ENCODE data around the gene MRPL43. TPM values are rescaled to one million over a fixed set of nuclear protein-coding genes. Genes with fewer than 3 reads are reported as not detected.
"Not testable (repeated sequence)": the region's sequence is repeated elsewhere in the genome, so short reads cannot be mapped to it uniquely, and the experiment has no call there.

The MRPL43 gene
- 63.7 and 69.4 TPM in 2 replicates for total RNA-seq (2014; rRNA removed; shearing (Covaris generic))

- Histone ChIP-seq H3K27ac (no peak within 1 kb of the TSS), H3K27me3 (replicated peaks) (no peaks in the 10 kb centered on the region), H3K4me1 (replicated peaks) (peaks cover 16% of the 10 kb centered on the region), H3K9me3 (replicated peaks) (no peaks in the 10 kb centered on the region), H3K4me3 (peak within 1 kb of the TSS; percentile 90), H3K36me3 (peaks cover 66% of the 10 kb centered on the region)
- DNase-seq (ENCODE audit: low read depth in 1 of 2, low spot score in 2 of 2), result peak; percentile 75 to 80
These were observed at the start of gene MRPL43, which contains the start of gene TWNK for GRCh38 chr10:100986952-100987684. Gene MRPL43, minus strand, starts transcription at chr10:100987497. Its CDS starts 54 bp downstream, at chr10:100987443. Gene TWNK, plus strand, starts transcription at chr10:100987543. Its CDS starts 668 bp downstream, at chr10:100988211.

DNA sequence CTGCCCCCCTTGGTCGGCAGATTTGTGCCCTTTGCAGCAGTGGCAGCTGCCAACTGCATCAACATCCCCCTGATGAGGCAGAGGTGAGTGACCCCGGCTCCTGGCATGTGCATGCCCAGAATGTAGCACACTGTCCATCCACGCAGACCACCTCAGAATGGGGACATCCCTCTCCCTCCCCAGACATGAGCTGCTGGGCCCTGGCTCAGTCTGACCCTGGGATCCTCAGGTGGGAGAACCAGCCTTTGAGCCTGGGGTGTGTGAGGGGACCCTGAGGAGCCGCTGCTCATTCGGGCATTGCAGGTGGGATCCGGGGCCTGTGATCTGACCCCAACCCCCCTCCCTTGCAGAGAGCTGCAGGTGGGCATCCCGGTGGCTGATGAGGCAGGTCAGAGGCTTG, 49.4 kb upstream of the MRPL43 start:
- H3K36me3 ChIP-seq, result peaks cover 51% of the 10 kb centered on the region
- no peak overlapping the region for H3K4me3 ChIP-seq

GRCh38 chr10:101035916-101036702, 48.8 kb upstream of the MRPL43 start:
- Histone ChIP-seq H3K9me3 (replicated peaks) (no peaks in the 10 kb centered on the region), H3K4me3 (no peak overlapping the region), H3K27ac (no peak overlapping the region), H3K4me1 (replicated peaks) (peaks cover 28% of the 10 kb centered on the region), H3K36me3 (peaks cover 51% of the 10 kb centered on the region), H3K27me3 (replicated peaks) (no peaks in the 10 kb centered on the region)
- no peak for DNase-seq (ENCODE audit: low read depth in 1 of 2, low spot score in 2 of 2)

More for the DNA sequence above, 49.4 kb upstream of the MRPL43 start:
- Histone ChIP-seq H3K27me3 (replicated peaks) (no peaks in the 10 kb centered on the region), H3K4me1 (replicated peaks) (peaks cover 23% of the 10 kb centered on the region), H3K27ac (no peak overlapping the region), H3K9me3 (replicated peaks) (no peaks in the 10 kb centered on the region)
- DNase-seq (ENCODE audit: low read depth in 1 of 2, low spot score in 2 of 2), result no peak

DNA sequence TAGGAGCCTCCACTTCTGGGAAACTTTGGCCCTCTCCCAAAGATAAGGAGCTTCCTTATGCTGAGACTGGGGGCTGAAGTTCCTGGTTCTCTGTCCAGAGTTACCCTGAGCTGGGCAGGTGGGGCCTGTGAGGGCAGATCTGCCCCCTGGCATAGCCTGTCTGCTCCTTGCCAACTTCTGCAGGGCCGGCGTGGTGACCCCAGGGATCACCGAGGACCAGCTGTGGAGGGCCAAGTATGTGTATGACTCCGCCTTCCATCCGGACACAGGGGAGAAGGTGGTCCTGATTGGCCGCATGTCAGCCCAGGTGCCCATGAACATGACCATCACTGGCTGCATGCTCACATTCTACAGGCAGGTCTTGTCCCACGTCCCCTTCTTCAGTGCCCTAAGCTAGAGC, 48.0 kb upstream of the MRPL43 start:
- Histone ChIP-seq H3K27me3 (replicated peaks) (no peaks in the 10 kb centered on the region), H3K36me3 (peaks cover 51% of the 10 kb centered on the region), H3K4me3 (no peak overlapping the region), H3K9me3 (replicated peaks) (no peaks in the 10 kb centered on the region), H3K4me1 (replicated peaks) (peaks cover 29% of the 10 kb centered on the region), H3K27ac (no peak overlapping the region)
- no peak for DNase-seq (ENCODE audit: low read depth in 1 of 2, low spot score in 2 of 2)

DNA sequence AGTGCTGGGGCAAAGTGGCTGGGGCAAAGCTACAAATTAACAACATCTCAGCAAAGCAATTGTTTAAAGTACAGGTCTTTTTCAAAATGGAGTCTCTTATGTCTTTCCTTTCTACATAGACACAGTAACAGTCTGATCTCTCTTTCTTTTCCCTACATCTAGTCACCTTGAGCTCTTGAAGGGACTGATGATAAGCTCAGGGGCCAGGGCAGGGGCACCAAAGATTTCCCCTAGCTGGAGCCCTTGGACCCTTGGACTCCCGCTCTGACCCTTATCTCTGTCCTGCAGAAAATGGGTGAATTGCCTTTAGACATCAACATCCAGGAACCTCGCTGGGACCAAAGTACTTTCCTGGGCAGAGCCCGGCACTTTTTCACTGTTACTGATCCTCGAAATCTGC, 47.1 kb upstream of the MRPL43 start:
- Histone ChIP-seq H3K4me1 (replicated peaks) (peaks cover 33% of the 10 kb centered on the region), H3K36me3 (peaks cover 45% of the 10 kb centered on the region)
- H3K4me3 ChIP-seq; H3K27ac ChIP-seq; H3K9me3 ChIP-seq (replicated peaks); DNase-seq (ENCODE audit: low read depth in 1 of 2, low spot score in 2 of 2); H3K27me3 ChIP-seq (replicated peaks): not testable (repeated sequence)

GRCh38 chr10:101033276-101033675, 46.0 kb upstream of the MRPL43 start:
- peak overlapping the region; percentile 51 for H3K4me3 ChIP-seq
- DNase-seq (ENCODE audit: low read depth in 1 of 2, low spot score in 2 of 2), result no peak
- peaks cover 37% of the 10 kb centered on the region for H3K36me3 ChIP-seq
- H3K9me3 ChIP-seq (replicated peaks), result no peaks in the 10 kb centered on the region
- H3K27me3 ChIP-seq (replicated peaks), result no peaks in the 10 kb centered on the region
- H3K27ac ChIP-seq, result peak overlapping the region; percentile 87
- H3K4me1 ChIP-seq (replicated peaks), result peaks cover 34% of the 10 kb centered on the region

- Histone ChIP-seq H3K27ac (peak overlapping the region; percentile 87), H3K4me3 (peak overlapping the region; percentile 51), H3K27me3 (replicated peaks) (no peaks in the 10 kb centered on the region), H3K9me3 (replicated peaks) (no peaks in the 10 kb centered on the region), H3K4me1 (replicated peaks) (peaks cover 34% of the 10 kb centered on the region), H3K36me3 (peaks cover 31% of the 10 kb centered on the region)
- DNase-seq (ENCODE audit: low read depth in 1 of 2, low spot score in 2 of 2), result peak; percentile 89 to 92
These were observed 45.4 kb upstream of the MRPL43 start for GRCh38 chr10:101032637-101033224.

DNA sequence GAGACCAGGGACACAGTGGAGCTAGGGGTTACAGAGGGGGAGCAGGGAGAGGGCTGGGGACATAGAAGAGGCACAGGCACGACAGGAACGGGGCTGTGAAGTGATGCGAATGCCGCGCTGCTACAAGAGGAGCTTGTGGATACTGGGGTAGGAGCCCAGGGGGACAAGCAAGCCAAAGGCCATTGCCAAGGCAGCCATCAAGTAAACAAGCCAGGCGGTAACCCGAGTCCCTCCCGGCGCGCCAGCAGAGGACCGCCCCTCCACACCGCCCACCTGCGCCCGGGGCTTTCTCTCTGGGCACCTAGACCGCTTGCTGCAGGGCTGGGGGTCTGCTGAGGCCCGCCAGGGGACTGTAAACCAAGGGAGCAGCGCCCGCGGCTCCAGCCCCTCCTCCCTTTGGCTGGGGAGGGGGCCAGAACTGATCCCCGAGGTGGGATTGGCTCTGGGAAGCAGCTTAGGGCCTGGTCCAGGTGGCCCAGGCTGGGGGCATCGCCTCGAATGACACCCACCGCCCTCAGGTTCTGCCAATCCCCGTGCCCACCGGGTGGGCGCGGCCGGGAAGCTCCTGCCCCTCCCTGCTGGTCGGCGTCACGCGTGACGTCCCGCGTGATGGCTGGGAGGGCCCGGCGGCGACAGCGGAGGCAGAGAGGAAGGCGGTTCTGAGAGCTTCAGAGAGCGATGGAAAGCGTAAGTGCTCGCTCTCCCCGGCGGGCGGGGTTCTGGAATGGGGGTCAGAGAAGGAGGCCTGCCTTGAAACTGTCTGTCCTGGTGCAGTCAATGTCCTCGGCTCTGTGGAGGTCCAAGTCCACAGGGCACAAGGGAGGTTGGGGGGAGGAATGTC, 44.7 kb upstream of the MRPL43 start:
- peak in 1 of 2 experiments; percentile 74 for DNase-seq (ENCODE audit: low read depth in 1 of 2, low spot score in 2 of 2)
- peak overlapping the region; percentile 87 for H3K27ac ChIP-seq
- H3K4me1 ChIP-seq (replicated peaks), result peaks cover 34% of the 10 kb centered on the region

DNA sequence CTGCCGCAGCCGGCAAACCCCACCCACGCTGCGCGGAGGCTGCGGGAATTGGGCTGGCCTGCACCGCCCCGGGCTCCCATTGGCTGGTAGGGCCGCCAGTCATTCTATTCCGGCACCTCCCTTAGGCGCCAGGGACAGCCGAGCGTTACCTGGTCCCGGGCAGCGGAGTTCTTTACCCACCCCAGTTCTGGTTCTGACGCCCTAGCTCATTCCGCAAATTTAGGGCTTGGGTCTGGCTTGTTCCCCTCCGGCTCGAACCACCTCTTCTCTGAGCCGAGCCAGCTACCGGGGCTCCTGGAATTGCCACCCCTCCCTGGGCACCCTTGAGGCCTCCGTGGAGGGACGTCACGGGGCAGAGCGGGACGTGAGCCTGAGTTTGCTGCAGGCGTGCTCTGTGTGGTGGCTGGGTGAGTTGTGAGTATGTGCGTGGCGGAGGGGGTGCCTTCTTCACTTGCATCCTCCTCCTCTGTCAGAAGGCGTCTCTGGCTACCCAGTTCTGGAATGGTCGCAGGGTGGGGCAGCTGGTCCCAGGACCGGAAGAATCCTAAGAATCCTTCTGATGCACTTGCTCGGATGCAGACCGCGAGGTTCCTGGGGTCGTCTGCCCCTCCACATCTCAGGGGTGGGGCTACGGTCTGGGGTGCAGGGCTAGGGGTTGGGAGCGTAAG, 44.0 kb upstream of the MRPL43 start, which contains the start of the genes PDZD7 and SFXN3:
PDZD7 (minus strand) TSS at position 2 of the 668 bp plus-strand sequence. CDS start 910 bp downstream, outside the sequence.
SFXN3 (plus strand) TSS at position 107 of the 668 bp plus-strand sequence. CDS start 3,461 bp downstream, outside the sequence.
- Histone ChIP-seq H3K36me3 (peaks cover 17% of the 10 kb centered on the region), H3K9me3 (replicated peaks) (no peaks in the 10 kb centered on the region), H3K4me3 (peak within 1 kb of the TSS; percentile 51), H3K4me1 (replicated peaks) (peaks cover 34% of the 10 kb centered on the region), H3K27ac (peak within 1 kb of the TSS; percentile 87), H3K27me3 (replicated peaks) (no peaks in the 10 kb centered on the region)
- DNase-seq (ENCODE audit: low read depth in 1 of 2, low spot score in 2 of 2), result peak; percentile 88 to 96

More for the DNA sequence above, 44.7 kb upstream of the MRPL43 start:
- Histone ChIP-seq H3K27me3 (replicated peaks) (no peaks in the 10 kb centered on the region), H3K36me3 (peaks cover 24% of the 10 kb centered on the region), H3K9me3 (replicated peaks) (no peaks in the 10 kb centered on the region), H3K4me3 (peak overlapping the region; percentile 51)

- Histone ChIP-seq H3K27ac (no peak overlapping the region), H3K27me3 (replicated peaks) (no peaks in the 10 kb centered on the region), H3K4me3 (peak overlapping the region; percentile 51), H3K4me1 (replicated peaks) (peaks cover 34% of the 10 kb centered on the region), H3K9me3 (replicated peaks) (no peaks in the 10 kb centered on the region), H3K36me3 (peaks cover 10% of the 10 kb centered on the region)
- DNase-seq (ENCODE audit: low read depth in 1 of 2, low spot score in 2 of 2), result no peak
These were observed 43.3 kb upstream of the MRPL43 start for GRCh38 chr10:101030496-101031127.

DNA sequence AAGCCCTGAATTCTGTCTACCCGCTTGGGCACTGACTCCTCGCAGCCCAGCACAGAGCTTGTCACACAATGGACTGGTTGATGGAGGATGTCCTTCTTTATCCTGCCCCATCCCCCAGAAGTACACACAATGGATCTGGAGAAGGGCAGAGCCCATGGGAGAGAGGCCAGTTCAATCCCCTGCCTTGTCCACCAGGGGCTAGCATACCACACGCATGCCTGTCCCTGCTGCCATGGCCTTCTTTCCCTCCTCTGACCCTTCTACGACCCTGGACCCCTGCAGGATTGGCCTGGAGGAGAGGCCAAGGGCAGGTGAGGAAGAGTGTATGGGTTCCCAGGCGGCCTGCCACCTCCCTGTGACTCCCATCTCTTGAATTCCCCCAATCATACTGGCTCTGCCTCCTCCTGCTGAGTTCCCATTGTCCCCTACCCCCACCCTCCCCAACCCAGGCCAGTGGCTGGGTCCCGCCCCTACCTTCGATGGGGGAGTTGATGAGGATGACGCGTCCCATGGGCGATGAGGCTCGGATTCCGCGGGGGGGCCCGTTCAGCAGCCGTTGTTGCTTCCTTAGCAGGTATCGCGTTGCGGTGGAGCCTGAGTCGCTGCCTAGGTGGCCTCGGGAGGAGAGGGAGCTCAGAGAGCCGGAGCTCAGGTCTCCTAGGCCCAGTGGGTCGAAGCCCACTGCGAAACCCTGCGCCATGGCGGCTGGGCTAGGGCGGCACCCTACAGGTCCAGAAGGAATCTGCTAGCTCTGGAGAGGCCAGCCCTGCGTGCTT, 42.4 kb upstream of the MRPL43 start:
- H3K4me1 ChIP-seq (replicated peaks), result peaks cover 34% of the 10 kb centered on the region
- peaks cover 1% of the 10 kb centered on the region for H3K36me3 ChIP-seq
- no peak overlapping the region for H3K27ac ChIP-seq
- H3K27me3 ChIP-seq (replicated peaks), result no peaks in the 10 kb centered on the region
- DNase-seq (ENCODE audit: low read depth in 1 of 2, low spot score in 2 of 2), result no peak
- H3K9me3 ChIP-seq (replicated peaks), result no peaks in the 10 kb centered on the region
- H3K4me3 ChIP-seq, result no peak overlapping the region
